ENCODE data around the gene ADCY1.

DNA sequence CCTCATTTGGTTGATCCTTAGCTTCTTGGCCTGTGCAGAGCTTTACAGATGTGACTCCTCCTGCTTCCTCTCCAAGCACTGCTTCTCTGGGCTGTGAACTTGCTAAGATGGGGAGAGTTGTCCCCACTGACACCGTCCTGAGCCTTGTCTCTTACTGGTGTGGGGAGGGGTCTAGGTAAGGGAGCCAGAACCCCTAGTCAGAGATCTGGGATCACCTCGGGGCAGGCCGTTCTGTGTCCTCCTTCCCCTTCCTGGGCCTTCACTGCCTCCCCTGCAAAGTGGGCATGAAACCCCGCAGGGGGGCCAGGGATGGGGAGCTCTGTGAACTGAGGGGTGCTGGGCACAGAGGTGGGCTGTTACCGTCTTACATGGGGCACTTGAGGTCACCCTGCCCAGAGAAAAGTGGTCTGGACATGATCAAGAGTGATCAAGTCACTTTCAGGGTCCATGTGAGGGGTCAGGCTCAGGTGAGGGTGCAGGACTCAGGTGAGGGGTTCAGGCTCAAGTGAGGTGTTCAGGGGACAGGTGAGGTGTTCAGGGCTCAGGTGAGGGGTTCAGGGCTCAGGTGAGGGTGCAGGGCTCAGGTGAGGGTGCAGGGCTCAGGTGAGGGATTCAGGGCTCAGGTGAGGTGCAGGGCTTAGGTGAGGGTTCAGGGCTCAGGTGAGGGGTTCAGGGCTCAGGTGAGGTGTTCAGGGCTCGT is 86.2 kb downstream of the ADCY1 start:
- no peak for TF ChIP-seq CTCF (IDR thresholded peaks at IDR 0.05; ENCODE audit: extremely low read depth in 1 of 2, insufficient read depth in 1 of 2, low read depth in 1 of 2, low read length in 2 of 2)
- TF ChIP-seq POLR2A (IDR thresholded peaks at IDR 0.05; ENCODE audit: low read depth, low read length), result no peak
- no peak for TF ChIP-seq POLR2AphosphoS5 (IDR thresholded peaks at IDR 0.05; ENCODE audit: insufficient read depth, low read depth, low read length)
- no peak for TF ChIP-seq MYC (IDR thresholded peaks at IDR 0.05; ENCODE audit: low read depth, low read length)
- TF ChIP-seq FOS (IDR thresholded peaks at IDR 0.05; ENCODE audit: borderline replicate concordance, insufficient read depth, low read length), result no peak
- no peak for TF ChIP-seq JUN (IDR thresholded peaks at IDR 0.05; ENCODE audit: borderline replicate concordance, insufficient read depth, insufficient read length, low read depth)

All from endothelial cell of umbilical vein (primary cell).